Activated naive CD8-positive, alpha-beta T cell treated with anti-CD3 and anti-CD28 coated beads, Interleukin-2, amount 50 U/mL, for 24 hours (primary cell): ENCODE data around the gene PSTPIP2.
A peak's percentile ranks its signal among the peaks of the same experiment; 100 is the strongest.

Experiments
- ATAC-seq: fragments of 150-1000 bp; cut with Tn5 transposase; one replicate; pipeline ENCODE4 v1.10.0; 2021
- DNase-seq: peaks from one replicate; pipeline ENCODE4 v3.0.0; 2021
- H3K27ac Mint-ChIP-seq: one replicate; pipeline ENCODE4 v1.8.0; 2021; ENCODE audit warnings: mild to moderate bottlenecking, mixed read lengths
- H3K27me3 Mint-ChIP-seq: one replicate; pipeline ENCODE4 v1.8.0; 2021; ENCODE audit warnings: mixed read lengths
- H3K36me3 Mint-ChIP-seq: one replicate; pipeline ENCODE4 v1.8.0; 2021; ENCODE audit warnings: low read depth, mixed read lengths
- H3K4me1 Mint-ChIP-seq: one replicate; pipeline ENCODE4 v1.8.0; 2021; ENCODE audit warnings: mixed read lengths
- H3K4me3 Mint-ChIP-seq: one replicate; pipeline ENCODE4 v1.8.0; 2021; ENCODE audit warnings: mild to moderate bottlenecking, moderate library complexity, mixed read lengths
- H3K9me3 Mint-ChIP-seq: one replicate; pipeline ENCODE4 v1.8.0; 2021; ENCODE audit warnings: mixed read lengths

Gene PSTPIP2

GRCh38 chr18:46035696-46036680 lies 36.1 kb downstream of the PSTPIP2 start:
- H3K9me3 Mint-ChIP-seq = no peaks in the 10 kb centered on the region
- peaks cover 13% of the 10 kb centered on the region for H3K4me1 Mint-ChIP-seq
- no peak overlapping the region for H3K27ac Mint-ChIP-seq
- DNase-seq (no peak), ATAC-seq (no peak)
- no peaks in the 10 kb centered on the region for H3K27me3 Mint-ChIP-seq
- H3K36me3 Mint-ChIP-seq = peaks cover 26% of the 10 kb centered on the region
- no peak overlapping the region for H3K4me3 Mint-ChIP-seq

DNA sequence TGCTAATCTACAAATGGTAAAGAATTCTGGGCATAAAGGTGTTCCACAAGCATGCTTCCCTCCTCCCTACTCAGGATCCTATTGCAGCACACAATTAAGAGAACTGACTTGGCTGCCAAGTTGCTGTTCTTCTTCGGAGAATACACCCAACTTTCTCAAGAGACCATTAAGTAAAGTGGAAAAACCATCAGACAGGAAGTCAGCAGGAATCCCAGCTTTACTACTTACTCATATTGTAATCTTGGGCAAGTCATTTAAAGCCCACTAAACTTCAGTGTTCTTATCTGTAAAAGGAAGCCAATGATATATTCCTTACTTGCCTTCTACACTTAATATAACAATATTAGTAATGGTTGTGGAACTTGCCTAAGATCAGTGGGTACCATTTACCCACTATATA lies 37.8 kb downstream of the PSTPIP2 start:
- Mint-ChIP-seq H3K9me3 (no peaks in the 10 kb centered on the region), H3K27me3 (no peaks in the 10 kb centered on the region), H3K27ac (no peak overlapping the region), H3K36me3 (peaks cover 27% of the 10 kb centered on the region), H3K4me1 (no peaks in the 10 kb centered on the region), H3K4me3 (no peak overlapping the region)
- ATAC-seq (no peak), DNase-seq (no peak)

- Mint-ChIP-seq H3K27me3 (peaks cover 7% of the 10 kb centered on the region), H3K36me3 (peaks cover 31% of the 10 kb centered on the region), H3K27ac (no peak overlapping the region), H3K4me1 (peaks cover 11% of the 10 kb centered on the region), H3K9me3 (peaks cover 4% of the 10 kb centered on the region), H3K4me3 (no peak overlapping the region)
- DNase-seq = no peak
- no peak for ATAC-seq
Measured at GRCh38 chr18:46031741-46032140, 40.3 kb downstream of the PSTPIP2 start.

DNA sequence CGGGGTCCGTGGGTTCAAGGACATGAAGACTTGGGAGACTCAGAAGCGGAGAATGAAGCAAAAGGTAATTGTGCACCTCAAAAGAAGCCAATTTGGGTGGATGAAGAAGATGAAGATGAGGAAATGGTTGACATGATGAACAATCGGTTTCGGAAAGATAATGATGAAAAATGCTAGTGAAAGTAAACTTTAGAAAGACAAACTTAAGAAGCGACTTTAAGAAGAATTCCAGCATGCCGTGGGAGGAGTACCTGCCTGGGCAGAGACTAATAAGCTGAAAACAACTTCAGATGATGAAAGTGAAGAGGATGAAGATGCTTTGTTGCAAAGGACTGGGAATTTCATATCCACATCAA lies 43.5 kb downstream of the PSTPIP2 start:
- Mint-ChIP-seq H3K27ac (peak overlapping the region; percentile 87), H3K36me3 (peaks cover 21% of the 10 kb centered on the region), H3K9me3 (peaks cover 4% of the 10 kb centered on the region), H3K4me3 (peak overlapping the region; percentile 83), H3K4me1 (peaks cover 11% of the 10 kb centered on the region), H3K27me3 (peaks cover 7% of the 10 kb centered on the region)
- DNase-seq = no peak
- no peak for ATAC-seq

GRCh38 chr18:46019936-46020335 lies 52.1 kb downstream of the PSTPIP2 start:
- Mint-ChIP-seq H3K9me3 (no peaks in the 10 kb centered on the region), H3K4me1 (peaks cover 3% of the 10 kb centered on the region), H3K27ac (no peak overlapping the region), H3K27me3 (no peaks in the 10 kb centered on the region), H3K36me3 (peaks cover 14% of the 10 kb centered on the region), H3K4me3 (no peak overlapping the region)
- DNase-seq (no peak), ATAC-seq (no peak)

DNA sequence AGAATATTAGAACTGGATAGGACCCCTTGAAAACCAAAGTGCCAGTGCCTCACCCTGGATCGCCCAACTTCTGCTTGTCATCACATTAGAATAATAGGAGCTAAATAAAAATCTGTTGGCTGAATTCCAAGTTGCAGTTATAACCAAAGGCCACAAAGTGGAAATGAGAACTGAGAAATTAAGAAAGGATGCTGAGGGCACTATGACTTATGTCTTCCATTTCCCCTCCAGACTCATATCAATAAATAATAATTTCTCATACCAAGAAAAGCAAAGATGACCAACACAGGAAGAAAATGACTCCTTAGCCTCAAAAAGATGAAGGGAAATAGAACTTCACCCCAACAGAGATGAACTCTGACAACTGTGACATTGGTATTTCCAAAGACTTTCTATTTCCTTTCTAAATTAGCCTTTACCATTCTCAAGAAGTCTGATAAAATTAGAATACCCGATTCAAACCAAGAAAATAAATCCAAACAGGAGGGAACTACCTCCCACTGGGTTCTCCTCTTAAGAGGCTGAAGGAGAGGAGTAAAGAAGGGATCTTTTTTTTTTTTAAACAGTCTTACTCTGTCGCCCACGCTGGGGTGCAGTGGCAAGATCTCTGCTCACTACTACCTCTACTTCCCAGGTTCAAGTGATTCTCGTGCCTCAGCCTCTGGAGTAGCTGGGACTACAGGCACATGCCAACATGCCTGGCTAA lies 58.4 kb downstream of the PSTPIP2 start:
- H3K4me1 Mint-ChIP-seq = peaks cover 33% of the 10 kb centered on the region
- H3K4me3 Mint-ChIP-seq = peak overlapping the region; percentile 0
- no peaks in the 10 kb centered on the region for H3K9me3 Mint-ChIP-seq
- H3K27ac Mint-ChIP-seq = peak overlapping the region; percentile 92
- DNase-seq = no peak
- peak; percentile 92 for ATAC-seq
- peaks cover 30% of the 10 kb centered on the region for H3K36me3 Mint-ChIP-seq
- no peaks in the 10 kb centered on the region for H3K27me3 Mint-ChIP-seq

DNA sequence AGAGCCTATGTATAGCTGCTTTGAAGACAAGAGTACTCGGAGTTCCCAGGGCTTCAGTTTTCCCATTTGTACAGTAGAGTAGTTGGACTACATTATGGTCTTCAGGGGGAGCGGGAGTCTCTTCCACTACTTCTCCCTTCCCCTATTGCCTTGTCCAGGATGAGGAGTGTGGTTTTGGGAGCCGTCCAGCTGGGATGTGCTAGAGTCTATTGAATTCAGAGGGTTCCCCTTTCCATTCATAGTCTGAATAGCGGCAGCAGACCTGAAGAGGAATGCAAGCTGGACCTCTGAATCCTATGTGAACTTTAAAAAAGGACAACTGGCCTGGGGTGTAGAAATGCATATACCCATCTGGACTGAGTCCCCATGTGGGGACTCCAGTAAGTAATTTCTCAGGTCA lies 61.4 kb downstream of the PSTPIP2 start:
- Mint-ChIP-seq H3K4me1 (peaks cover 33% of the 10 kb centered on the region), H3K27ac (no peak overlapping the region), H3K27me3 (no peaks in the 10 kb centered on the region), H3K36me3 (peaks cover 36% of the 10 kb centered on the region), H3K4me3 (no peak overlapping the region), H3K9me3 (no peaks in the 10 kb centered on the region)
- ATAC-seq (no peak), DNase-seq (no peak)

DNA sequence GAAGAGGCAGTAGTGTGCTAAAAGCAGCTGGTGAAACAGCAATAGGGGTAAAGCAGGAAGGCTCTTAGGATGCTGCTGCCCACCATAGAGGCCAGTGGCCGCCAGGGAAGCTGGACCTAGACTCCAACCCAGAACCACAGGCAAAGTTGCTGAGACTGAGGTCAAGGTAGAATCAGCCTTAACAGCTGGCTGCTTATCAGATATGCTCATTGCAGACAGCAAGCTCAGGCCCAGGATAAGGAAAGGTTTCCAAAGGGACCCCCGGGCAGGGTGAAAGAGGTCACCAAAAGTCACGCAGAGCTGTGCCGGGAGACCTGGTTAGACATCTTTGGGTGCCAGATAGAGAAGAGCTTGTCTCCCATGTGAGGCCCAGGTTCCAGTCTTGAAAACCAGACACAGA lies 62.0 kb downstream of the PSTPIP2 start:
- peaks cover 36% of the 10 kb centered on the region for H3K36me3 Mint-ChIP-seq

GRCh38 chr18:46009125-46009840 lies 62.8 kb downstream of the PSTPIP2 start:
- Mint-ChIP-seq H3K36me3 (peaks cover 37% of the 10 kb centered on the region), H3K9me3 (no peaks in the 10 kb centered on the region), H3K27me3 (no peaks in the 10 kb centered on the region), H3K4me1 (peaks cover 25% of the 10 kb centered on the region), H3K4me3 (no peak overlapping the region), H3K27ac (no peak overlapping the region)
- no peak for DNase-seq
- ATAC-seq = no peak

More for the DNA sequence above, 62.0 kb downstream of the PSTPIP2 start:
- H3K27me3 Mint-ChIP-seq = no peaks in the 10 kb centered on the region
- no peaks in the 10 kb centered on the region for H3K9me3 Mint-ChIP-seq
- H3K4me3 Mint-ChIP-seq = no peak overlapping the region
- ATAC-seq (no peak), DNase-seq (no peak)
- H3K27ac Mint-ChIP-seq = no peak overlapping the region
- H3K4me1 Mint-ChIP-seq = peaks cover 32% of the 10 kb centered on the region

GRCh38 chr18:46008531-46008930 lies 63.5 kb downstream of the PSTPIP2 start:
- ATAC-seq (no peak), DNase-seq (no peak)
- H3K4me1 Mint-ChIP-seq = peaks cover 17% of the 10 kb centered on the region
- no peaks in the 10 kb centered on the region for H3K27me3 Mint-ChIP-seq
- peaks cover 40% of the 10 kb centered on the region for H3K36me3 Mint-ChIP-seq
- no peaks in the 10 kb centered on the region for H3K9me3 Mint-ChIP-seq
- H3K4me3 Mint-ChIP-seq = no peak overlapping the region
- H3K27ac Mint-ChIP-seq = no peak overlapping the region

GRCh38 chr18:46007165-46007564 lies 64.9 kb downstream of the PSTPIP2 start:
- no peaks in the 10 kb centered on the region for H3K27me3 Mint-ChIP-seq
- peaks cover 50% of the 10 kb centered on the region for H3K36me3 Mint-ChIP-seq
- peaks cover 17% of the 10 kb centered on the region for H3K4me1 Mint-ChIP-seq
- no peak overlapping the region for H3K27ac Mint-ChIP-seq
- DNase-seq (no peak), ATAC-seq (no peak)
- H3K4me3 Mint-ChIP-seq = no peak overlapping the region
- H3K9me3 Mint-ChIP-seq = peaks cover 8% of the 10 kb centered on the region

- peaks cover 12% of the 10 kb centered on the region for H3K9me3 Mint-ChIP-seq
- H3K27me3 Mint-ChIP-seq = no peaks in the 10 kb centered on the region
- no peak overlapping the region for H3K4me3 Mint-ChIP-seq
- peak; percentile 48 for ATAC-seq
- DNase-seq = no peak
- H3K36me3 Mint-ChIP-seq = peaks cover 32% of the 10 kb centered on the region
- H3K4me1 Mint-ChIP-seq = peaks cover 39% of the 10 kb centered on the region
- no peak overlapping the region for H3K27ac Mint-ChIP-seq
Measured at GRCh38 chr18:46002934-46003333, 69.1 kb downstream of the PSTPIP2 start.

DNA sequence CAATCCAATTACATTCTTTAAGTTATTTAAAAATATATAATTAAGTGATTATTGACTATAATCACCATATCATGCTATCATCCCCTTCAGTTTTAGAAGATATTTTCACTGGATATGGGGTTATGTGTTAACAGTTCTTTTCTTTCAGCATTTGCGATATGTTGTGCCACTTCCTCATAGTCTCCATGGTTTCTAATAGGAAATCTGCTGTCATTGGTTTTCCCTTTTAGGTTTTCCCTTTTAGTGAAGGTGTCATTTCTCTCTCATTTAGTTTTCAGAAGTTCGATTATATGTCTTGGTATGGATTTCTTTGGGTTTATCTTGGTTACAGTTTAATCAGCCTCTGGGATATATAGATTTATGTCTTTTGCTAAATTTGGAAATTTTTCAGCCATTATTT lies 70.2 kb downstream of the PSTPIP2 start:
- DNase-seq (no peak), ATAC-seq (no peak)
- Mint-ChIP-seq H3K27ac (peak overlapping the region; percentile 30), H3K9me3 (peaks cover 12% of the 10 kb centered on the region), H3K27me3 (no peaks in the 10 kb centered on the region), H3K36me3 (peaks cover 30% of the 10 kb centered on the region), H3K4me1 (peaks cover 48% of the 10 kb centered on the region), H3K4me3 (no peak overlapping the region)

DNA sequence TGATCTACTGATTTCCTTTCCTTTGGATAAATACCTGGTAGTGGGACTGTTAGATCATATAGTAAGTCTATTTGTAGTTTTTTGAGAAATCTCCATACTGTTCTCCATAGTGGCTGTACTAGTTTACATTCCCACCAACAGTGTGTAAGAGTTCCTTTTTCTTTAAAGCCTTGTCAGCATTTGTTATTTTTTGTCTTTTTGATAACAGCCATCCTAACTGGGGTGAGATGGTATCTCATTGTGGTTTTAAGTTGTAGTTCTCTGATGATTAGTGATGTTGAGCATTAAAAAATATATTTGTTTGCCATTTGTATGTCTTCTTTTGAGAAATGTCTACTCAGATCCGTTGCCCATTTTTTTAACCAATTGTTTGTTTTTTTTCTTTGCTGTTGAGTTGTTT lies 71.0 kb downstream of the PSTPIP2 start:
- DNase-seq (no peak), ATAC-seq (no peak)
- Mint-ChIP-seq H3K27me3 (no peaks in the 10 kb centered on the region), H3K4me1 (peaks cover 52% of the 10 kb centered on the region), H3K36me3 (peaks cover 30% of the 10 kb centered on the region), H3K4me3 (no peak overlapping the region), H3K9me3 (peaks cover 12% of the 10 kb centered on the region), H3K27ac (no peak overlapping the region)
